Measurements from ENCODE around the gene ACBD6.

GRCh38 chr1:180545991-180546390 is 43.6 kb upstream of the ACBD6 start:
- TF ChIP-seq REST (IDR thresholded peaks at IDR 0.05) (no peak), MAX (IDR thresholded peaks at IDR 0.05) (no peak), CTCF (IDR thresholded peaks at IDR 0.05; ENCODE audit: low read depth, low read length, missing input control) (no peak), YY1 (IDR thresholded peaks at IDR 0.05) (no peak), TAF1 (conservative IDR thresholded peaks at IDR 0.05) (no peak), EGR1 (IDR thresholded peaks at IDR 0.05; ENCODE audit: low read depth in 2 of 2) (no peak), FOXA1 (IDR thresholded peaks at IDR 0.05) (no peak), RAD21 (IDR thresholded peaks at IDR 0.05) (no peak)

Data from liver (tissue), 3 donors.